NCI-H446 (cell line): ENCODE data around the gene SETD7.

Experiments used
- DNase-seq, 2 experiments: peaks; one replicate each; lab custom pipeline; 2025; lab: John Stamatoyannopoulos, UW

The SETD7 gene

GRCh38 chr4:139550724-139551429, 5.1 kb downstream of the SETD7 start:
- peak; percentile 16 for DNase-seq

GRCh38 chr4:139547979-139548378, 8.0 kb downstream of the SETD7 start:
- DNase-seq, result no peak

GRCh38 chr4:139540632-139541031, 15.4 kb downstream of the SETD7 start:
- DNase-seq, result no peak

GRCh38 chr4:139540161-139540560, 15.9 kb downstream of the SETD7 start:
- DNase-seq, result no peak

- DNase-seq, result no peak
These were observed 18.7 kb downstream of the SETD7 start for GRCh38 chr4:139537292-139537691.

GRCh38 chr4:139535871-139536234, 20.2 kb downstream of the SETD7 start:
- peak in 1 of 2 experiments; percentile 56 for DNase-seq

GRCh38 chr4:139535228-139535870, 20.7 kb downstream of the SETD7 start:
- DNase-seq, result peak in 1 of 2 experiments; percentile 44

- no peak for DNase-seq
These were observed 21.6 kb downstream of the SETD7 start for GRCh38 chr4:139534287-139534950.

- no peak for DNase-seq
These were observed 22.5 kb downstream of the SETD7 start for GRCh38 chr4:139533511-139533910.

GRCh38 chr4:139532947-139533346, 23.1 kb downstream of the SETD7 start:
- peak in 1 of 2 experiments; percentile 5 for DNase-seq

GRCh38 chr4:139530833-139531427, 25.1 kb downstream of the SETD7 start:
- peak in 1 of 2 experiments; percentile 51 for DNase-seq

- DNase-seq, result no peak
These were observed 27.5 kb downstream of the SETD7 start for GRCh38 chr4:139528377-139529005.

GRCh38 chr4:139526928-139527327, 29.1 kb downstream of the SETD7 start:
- DNase-seq, result no peak

GRCh38 chr4:139525414-139525813, 30.6 kb downstream of the SETD7 start:
- no peak for DNase-seq

- no peak for DNase-seq
These were observed 31.9 kb downstream of the SETD7 start for GRCh38 chr4:139524062-139524631.

- DNase-seq, result peak in 1 of 2 experiments; percentile 2
These were observed 32.9 kb downstream of the SETD7 start for GRCh38 chr4:139523076-139523475.

- no peak for DNase-seq
These were observed 33.6 kb downstream of the SETD7 start for GRCh38 chr4:139522457-139522856.

- DNase-seq, result no peak
These were observed 34.1 kb downstream of the SETD7 start for GRCh38 chr4:139521754-139522401.

- DNase-seq, result peak in 1 of 2 experiments; percentile 49
These were observed 40.5 kb downstream of the SETD7 start for GRCh38 chr4:139515531-139515958.

GRCh38 chr4:139514382-139515059, 41.5 kb downstream of the SETD7 start:
- no peak for DNase-seq

GRCh38 chr4:139511320-139511719, 44.7 kb downstream of the SETD7 start:
- no peak for DNase-seq
